Neural crest cell (in vitro differentiated cells): ENCODE results near the gene PMP22. TPM values are rescaled to one million over a fixed set of nuclear protein-coding genes. Genes with fewer than 3 reads are reported as not detected.

ENCODE experiments used
- DNase-seq: peaks from one replicate; pipeline ENCODE4 v3.0.0; 2021; ENCODE audit warnings: low read depth, mixed read lengths, low spot score
- H3K27ac Mint-ChIP-seq: one replicate; pipeline ENCODE4 v1.8.0; 2021; ENCODE audit warnings: mild to moderate bottlenecking, mixed read lengths; ENCODE audit not compliant: unreplicated experiment
- H3K27me3 Mint-ChIP-seq: 2 replicates; pipeline ENCODE4 v1.8.0; 2021; ENCODE audit warnings: low read depth, mild to moderate bottlenecking, mixed read lengths
- H3K36me3 Mint-ChIP-seq: 2 replicates; pipeline ENCODE4 v1.8.0; 2021; ENCODE audit warnings: low read depth, mild to moderate bottlenecking, mixed read lengths
- H3K4me1 Mint-ChIP-seq: 2 replicates; pipeline ENCODE4 v1.8.0; 2021; ENCODE audit warnings: mixed read lengths
- H3K4me3 Mint-ChIP-seq: one replicate; pipeline ENCODE4 v1.8.0; 2021; ENCODE audit warnings: mild to moderate bottlenecking, mixed read lengths
- H3K9me3 Mint-ChIP-seq: 2 replicates; pipeline ENCODE4 v1.8.0; 2021; ENCODE audit warnings: mixed read lengths
- microRNA-seq: library from miRNA; unstranded; fragments of <30 nt; microRNA quantifications from one replicate; pipeline ENCODE4, GENCODE V29; 2020
- total RNA-seq: library from RNA; stranded (reverse); gene quantifications from 2 replicates; pipeline ENCODE4 v1.2.1, GENCODE V29; 2021
- TF ChIP-seq, protein P1 (sequence below): fragments of 200-600 bp; sonication (generic); conservative IDR thresholded peaks from 2 replicates; pipeline ENCODE4 v1.5.0; 2021; ENCODE audit warnings: antibody characterized with exemption, mild to moderate bottlenecking

Gene PMP22
- total RNA-seq, 1 donor from 2014 or later = 14.9 TPM

DNA sequence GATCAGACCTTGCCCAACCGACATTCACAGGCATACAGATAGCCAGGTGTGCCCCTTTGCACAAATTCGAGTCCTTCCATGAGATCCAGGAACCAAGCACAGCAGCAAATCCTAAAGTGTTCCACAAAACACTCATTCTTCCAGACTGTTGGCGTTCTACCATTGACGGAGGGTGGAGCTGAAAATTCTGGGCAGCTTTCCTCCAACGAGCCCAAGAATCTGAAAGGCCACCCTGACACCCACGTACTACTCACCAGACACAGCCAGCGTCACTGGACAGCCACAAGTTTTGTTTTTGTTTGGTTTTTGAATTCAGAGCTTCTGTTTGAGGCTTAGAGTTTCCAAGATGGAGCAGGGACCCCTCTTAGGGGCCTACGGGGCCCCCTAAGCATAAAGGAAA, 83.8 kb downstream of the PMP22 start:
- TF ChIP-seq, protein P1, sequence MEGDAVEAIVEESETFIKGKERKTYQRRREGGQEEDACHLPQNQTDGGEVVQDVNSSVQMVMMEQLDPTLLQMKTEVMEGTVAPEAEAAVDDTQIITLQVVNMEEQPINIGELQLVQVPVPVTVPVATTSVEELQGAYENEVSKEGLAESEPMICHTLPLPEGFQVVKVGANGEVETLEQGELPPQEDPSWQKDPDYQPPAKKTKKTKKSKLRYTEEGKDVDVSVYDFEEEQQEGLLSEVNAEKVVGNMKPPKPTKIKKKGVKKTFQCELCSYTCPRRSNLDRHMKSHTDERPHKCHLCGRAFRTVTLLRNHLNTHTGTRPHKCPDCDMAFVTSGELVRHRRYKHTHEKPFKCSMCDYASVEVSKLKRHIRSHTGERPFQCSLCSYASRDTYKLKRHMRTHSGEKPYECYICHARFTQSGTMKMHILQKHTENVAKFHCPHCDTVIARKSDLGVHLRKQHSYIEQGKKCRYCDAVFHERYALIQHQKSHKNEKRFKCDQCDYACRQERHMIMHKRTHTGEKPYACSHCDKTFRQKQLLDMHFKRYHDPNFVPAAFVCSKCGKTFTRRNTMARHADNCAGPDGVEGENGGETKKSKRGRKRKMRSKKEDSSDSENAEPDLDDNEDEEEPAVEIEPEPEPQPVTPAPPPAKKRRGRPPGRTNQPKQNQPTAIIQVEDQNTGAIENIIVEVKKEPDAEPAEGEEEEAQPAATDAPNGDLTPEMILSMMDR = no peak
- Mint-ChIP-seq H3K36me3 (no peaks in the 10 kb centered on the region), H3K27ac (no peak overlapping the region), H3K4me1 (peaks cover 9% of the 10 kb centered on the region), H3K27me3 (peaks cover 5% of the 10 kb centered on the region), H3K9me3 (no peaks in the 10 kb centered on the region), H3K4me3 (no peak overlapping the region)
- no peak for DNase-seq

GRCh38 chr17:15180121-15180561, 85.0 kb downstream of the PMP22 start:
- Mint-ChIP-seq H3K27me3 (peaks cover 5% of the 10 kb centered on the region), H3K4me3 (no peak overlapping the region), H3K4me1 (peaks cover 9% of the 10 kb centered on the region), H3K9me3 (no peaks in the 10 kb centered on the region), H3K36me3 (no peaks in the 10 kb centered on the region), H3K27ac (no peak overlapping the region)
- TF ChIP-seq, protein P1 = no peak
- DNase-seq = no peak

Small RNA genes within 50 kb of the gene (microRNA-seq; reads per million reads assigned to microRNA genes)
- not detected for gene MIR4731

Other genes with a start within 250 kb of the PMP22 start
- gene TEKT3, start 76.3 kb upstream of the PMP22 start, total RNA-seq = 0.42 and 0.55 TPM in 2 replicates
- 2.4 and 2.8 TPM in 2 replicates for gene CDRT4, start 202.3 kb upstream of the PMP22 start, total RNA-seq